NCI-H2081 (cell line): ENCODE measurements around the gene WDR70.

Experiments used
- DNase-seq, 2 experiments: peaks; one replicate each; lab custom pipeline; 2025; lab: John Stamatoyannopoulos, UW

WDR70 gene

GRCh38 chr5:37801521-37801920, 422.4 kb downstream of the WDR70 start:
- no peak for DNase-seq
